T-helper 1 cell treated with Interleukin-12 subunit alpha and Interleukin-12 subunit beta and Interleukin-4 antibody, amounts not matched to agents 30 ng/mL and 1 ng/mL, for 36 hours (primary cell): ENCODE data around the gene PDE9A. TPM values are rescaled to one million over a fixed set of nuclear protein-coding genes. Genes with fewer than 3 reads are reported as not detected.

Experiments
- intact Hi-C: fragments of 100-400 bp; cut with micrococcal nuclease; formaldehyde crosslinking; loops from one replicate; pipeline ENCODE4 v1.15.1; 2024
- total RNA-seq: library from RNA; stranded (reverse); gene quantifications from 2 replicates; pipeline ENCODE4 v1.2.3, GENCODE V29; 2022

Gene PDE9A
- total RNA-seq: 13.0 and 13.4 TPM in 2 replicates

GRCh38 chr21:42653231-42654061 is at the start of gene PDE9A:
Gene PDE9A (plus strand): TSS chr21:42653621. CDS start chr21:42653815, 194 bp downstream.
- intact Hi-C loops: loop anchor here (2.0 to 5.0 kb wide), 3 partner anchors 39 to 179 kb away; no protein-coding TSS in a partner anchor

GRCh38 chr21:42607102-42607501 is 46.3 kb upstream of the PDE9A start:
- intact Hi-C loops: no loop called here

- intact Hi-C loops: no loop called here
Measured at GRCh38 chr21:42607525-42608102, 45.8 kb upstream of the PDE9A start.

- intact Hi-C loops: no loop called here
Measured at GRCh38 chr21:42608446-42608845, 45.0 kb upstream of the PDE9A start.

- intact Hi-C loops: loop anchor here (1.0 to 10.0 kb wide), 4 partner anchors 74 to 423 kb away; partner anchors contain the start of gene PKNOX1
Measured at GRCh38 chr21:42609811-42610210, 43.6 kb upstream of the PDE9A start.

- intact Hi-C loops: loop anchor here (5.0 to 10.0 kb wide), 3 partner anchors 125 to 425 kb away; partner anchors contain the start of gene PKNOX1
Measured at GRCh38 chr21:42611852-42612251, 41.6 kb upstream of the PDE9A start.

GRCh38 chr21:42612390-42612789 is 41.0 kb upstream of the PDE9A start:
- intact Hi-C loops: loop anchor here (5.0 to 10.0 kb wide), 3 partner anchors 125 to 425 kb away; partner anchors contain the start of gene PKNOX1

GRCh38 chr21:42613756-42614155 is 39.7 kb upstream of the PDE9A start:
- intact Hi-C loops: loop anchor here (1.0 to 10.0 kb wide), 9 partner anchors 21 to 426 kb away; partner anchors contain the start of genes PKNOX1 and WDR4

- intact Hi-C loops: loop anchor here (1.0 to 10.0 kb wide), 9 partner anchors 22 to 427 kb away; partner anchors contain the start of genes PKNOX1 and WDR4
Measured at GRCh38 chr21:42614396-42614795, 39.0 kb upstream of the PDE9A start.

GRCh38 chr21:42614811-42615351 is 38.5 kb upstream of the PDE9A start:
- intact Hi-C loops: loop anchor here (1.0 to 10.0 kb wide), 9 partner anchors 22 to 428 kb away; partner anchors contain the start of genes PKNOX1 and WDR4

- intact Hi-C loops: loop anchor here (2.0 to 10.0 kb wide), 5 partner anchors 23 to 359 kb away; partner anchors contain the start of gene PKNOX1
Measured at GRCh38 chr21:42615377-42615776, 38.0 kb upstream of the PDE9A start.

GRCh38 chr21:42615924-42616323 is 37.5 kb upstream of the PDE9A start:
- intact Hi-C loops: loop anchor here (2.0 to 10.0 kb wide), 6 partner anchors 23 to 359 kb away; partner anchors contain the start of gene PKNOX1

GRCh38 chr21:42616446-42616845 is 37.0 kb upstream of the PDE9A start:
- intact Hi-C loops: loop anchor here (2.0 to 10.0 kb wide), 2 partner anchors 216 to 358 kb away; partner anchors contain the start of gene PKNOX1

- intact Hi-C loops: loop anchor here (2.0 to 10.0 kb wide), 2 partner anchors 216 to 358 kb away; partner anchors contain the start of gene PKNOX1
Measured at GRCh38 chr21:42616941-42617340, 36.5 kb upstream of the PDE9A start.

GRCh38 chr21:42617486-42617885 is 35.9 kb upstream of the PDE9A start:
- intact Hi-C loops: loop anchor here (2.0 to 10.0 kb wide), 2 partner anchors 215 to 357 kb away; partner anchors contain the start of gene PKNOX1

- intact Hi-C loops: loop anchor here (10.0 kb wide), 1 partner anchor 356 kb away; the partner anchor contains the start of gene PKNOX1
Measured at GRCh38 chr21:42618707-42619102, 34.7 kb upstream of the PDE9A start.

GRCh38 chr21:42619166-42619565 is 34.3 kb upstream of the PDE9A start:
- intact Hi-C loops: loop anchor here (10.0 kb wide), 1 partner anchor 356 kb away; the partner anchor contains the start of gene PKNOX1

- intact Hi-C loops: loop anchor here (10.0 kb wide), 1 partner anchor 355 kb away; the partner anchor contains the start of gene PKNOX1
Measured at GRCh38 chr21:42619841-42620240, 33.6 kb upstream of the PDE9A start.

- intact Hi-C loops: no loop called here
Measured at GRCh38 chr21:42621166-42621818, 32.1 kb upstream of the PDE9A start.

GRCh38 chr21:42621819-42622177 is 31.6 kb upstream of the PDE9A start:
- intact Hi-C loops: loop anchor here (2.0 kb wide), 1 partner anchor 21 kb away; no protein-coding TSS in a partner anchor
